CD4-positive, alpha-beta memory T cell (primary cell): ENCODE data around the gene PTGDR2. TPM values are rescaled to one million over a fixed set of nuclear protein-coding genes. Genes with fewer than 3 reads are reported as not detected.

ENCODE experiments used
- CTCF ChIA-PET: fragments of 350-600 bp; sonication (Branson Sonifier 250); formaldehyde crosslinking; loops from one replicate; lab custom pipeline; 2021; ENCODE audit warnings: inconsistent platforms; ENCODE audit not compliant: partially characterized antibody; lab: Charles Lee
- POLR2A ChIA-PET: fragments of 350-600 bp; sonication (Branson Sonifier 250); formaldehyde crosslinking; loops from one replicate; lab custom pipeline; 2021; ENCODE audit not compliant: partially characterized antibody; lab: Charles Lee
- DNase-seq, 5 donors: peaks; one replicate each; pipeline versions ENCODE4 v3.0.0 to v3.0.0-alpha.2; 2020 to 2022; ENCODE audit warnings: mixed read lengths in 1 of 5
- H3K27ac ChIP-seq: one replicate; pipeline ENCODE4 v1.7.0; 2013; ENCODE audit warnings: low read depth, low read length
- H3K27me3 ChIP-seq: 2 replicates; pipeline ENCODE4 v1.7.0; 2013; ENCODE audit warnings: mild to moderate bottlenecking, low read length, moderate library complexity; ENCODE audit not compliant: insufficient read depth
- H3K36me3 ChIP-seq: 2 replicates; pipeline ENCODE4 v1.7.0; 2013; ENCODE audit warnings: mild to moderate bottlenecking, low read length, moderate library complexity; ENCODE audit not compliant: insufficient read depth
- H3K4me1 ChIP-seq: 2 replicates; pipeline ENCODE4 v1.7.0; 2013; ENCODE audit warnings: mild to moderate bottlenecking, low read length, moderate library complexity; ENCODE audit not compliant: insufficient read depth
- H3K4me3 ChIP-seq, 2 donors: one replicate each; pipeline ENCODE4 v1.7.0; 2013; ENCODE audit warnings: low read length in 2 of 2, mild to moderate bottlenecking in 1 of 2
- H3K9me3 ChIP-seq, 2 donors: one replicate each; pipeline ENCODE4 v1.7.0; 2013; ENCODE audit warnings: low read length in 2 of 2, control low read depth in 1 of 2; ENCODE audit not compliant: control insufficient read depth in 1 of 2
- H3K27ac Mint-ChIP-seq, 7 donors: one replicate each; pipeline ENCODE4 v1.8.0; 2020 to 2021; ENCODE audit warnings: mixed read lengths in 7 of 7, mild to moderate bottlenecking in 6 of 7, inconsistent platforms in 3 of 7, moderate library complexity in 3 of 7
- H3K27me3 Mint-ChIP-seq, 2 donors: one replicate each; pipeline ENCODE4 v1.8.0; 2020 to 2021; ENCODE audit warnings: mixed read lengths in 2 of 2
- H3K36me3 Mint-ChIP-seq, 2 donors: one replicate each; pipeline ENCODE4 v1.8.0; 2020 to 2021; ENCODE audit warnings: mixed read lengths in 2 of 2, inconsistent platforms in 1 of 2, mild to moderate bottlenecking in 1 of 2
- H3K4me1 Mint-ChIP-seq, 4 donors: one replicate each; pipeline ENCODE4 v1.8.0; 2020 to 2021; ENCODE audit warnings: mixed read lengths in 4 of 4, mild to moderate bottlenecking in 1 of 4
- H3K4me3 Mint-ChIP-seq, 8 donors: one replicate each; pipeline ENCODE4 v1.8.0; 2020 to 2021; ENCODE audit warnings: mixed read lengths in 8 of 8, mild to moderate bottlenecking in 7 of 8, moderate library complexity in 6 of 8, inconsistent platforms in 3 of 8
- H3K9me3 Mint-ChIP-seq, 8 donors: one replicate each; pipeline ENCODE4 v1.8.0; 2020 to 2021; ENCODE audit warnings: mixed read lengths in 8 of 8, mild to moderate bottlenecking in 5 of 8, inconsistent platforms in 3 of 8, moderate library complexity in 1 of 8
- intact Hi-C: fragments of 100-400 bp; cut with micrococcal nuclease; formaldehyde crosslinking; loops from one replicate; pipeline ENCODE4 v1.15.1; 2023
- polyA plus RNA-seq, 2 donors: library from polyadenylated mRNA; unstranded; fragments of 300-500 nt; fragmentation: Illumina TruSeq; gene quantifications; one replicate each; pipeline ENCODE4 v1.2.3, GENCODE V29; 2021
- total RNA-seq, 2 experiments: library from RNA; stranded (reverse); gene quantifications; one replicate each; pipeline ENCODE4 v1.2.3, GENCODE V29; 2021

The PTGDR2 gene
- total and polyA plus RNA-seq, 4 experiments from 2014 or later: 1.9 to 3.6 (median 3.5) TPM

DNA sequence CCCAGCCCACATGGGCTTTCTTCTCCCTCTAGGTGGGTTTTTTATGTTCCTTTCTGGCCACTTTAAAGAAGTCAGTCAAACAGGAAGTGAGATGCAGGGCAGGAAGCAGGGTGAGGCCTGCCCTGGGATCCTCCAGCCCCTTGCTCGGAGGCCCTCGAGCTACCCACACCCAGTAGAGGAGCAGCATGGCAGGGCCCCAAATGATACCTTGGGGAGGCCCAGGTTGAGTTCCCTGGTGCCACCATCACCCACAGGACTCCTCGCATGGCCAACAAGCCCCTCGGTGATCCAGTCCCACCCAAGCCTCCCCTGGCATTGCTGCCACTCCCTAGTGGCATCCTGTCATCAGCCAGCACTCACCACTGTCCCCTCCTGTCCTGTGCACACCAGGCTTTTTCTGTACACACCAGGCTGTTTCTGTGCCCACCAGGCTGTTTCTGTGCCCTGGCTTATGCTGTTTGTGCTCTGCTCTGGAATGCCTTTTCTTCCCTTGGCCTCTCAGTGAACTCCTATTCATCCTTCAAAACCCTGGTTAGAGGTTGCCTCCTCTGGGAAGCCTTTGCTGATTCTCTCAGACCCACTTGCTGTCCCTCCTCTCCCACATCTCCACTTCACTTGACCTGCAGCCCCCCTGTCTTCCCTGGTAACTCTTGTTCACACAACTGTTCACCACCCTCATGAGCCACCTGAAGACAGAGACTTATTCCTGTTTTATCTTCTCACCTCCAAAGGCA, 3.1 kb upstream of the PTGDR2 start:
- DNase-seq: no peak
- no peak overlapping the region for H3K4me3 Mint-ChIP-seq
- ChIA-PET CTCF (no interaction called here), POLR2A (no interaction called here)
- no peaks in the 10 kb centered on the region for H3K9me3 Mint-ChIP-seq
- Histone ChIP-seq H3K27me3 (no peaks in the 10 kb centered on the region), H3K4me3 (no peak overlapping the region), H3K27ac (no peak overlapping the region), H3K36me3 (no peaks in the 10 kb centered on the region), H3K9me3 (no peaks in the 10 kb centered on the region), H3K4me1 (peaks cover 13% of the 10 kb centered on the region)
- H3K27me3 Mint-ChIP-seq: no peaks in the 10 kb centered on the region
- peak overlapping the region in 4 of 7 donors; percentile 24 to 85 (median 82) for H3K27ac Mint-ChIP-seq
- no peaks in the 10 kb centered on the region for H3K36me3 Mint-ChIP-seq
- intact Hi-C loops: no loop called here
- peaks cover 8 to 21% (median 16%) of the 10 kb centered on the region in 4 donors for H3K4me1 Mint-ChIP-seq

DNA sequence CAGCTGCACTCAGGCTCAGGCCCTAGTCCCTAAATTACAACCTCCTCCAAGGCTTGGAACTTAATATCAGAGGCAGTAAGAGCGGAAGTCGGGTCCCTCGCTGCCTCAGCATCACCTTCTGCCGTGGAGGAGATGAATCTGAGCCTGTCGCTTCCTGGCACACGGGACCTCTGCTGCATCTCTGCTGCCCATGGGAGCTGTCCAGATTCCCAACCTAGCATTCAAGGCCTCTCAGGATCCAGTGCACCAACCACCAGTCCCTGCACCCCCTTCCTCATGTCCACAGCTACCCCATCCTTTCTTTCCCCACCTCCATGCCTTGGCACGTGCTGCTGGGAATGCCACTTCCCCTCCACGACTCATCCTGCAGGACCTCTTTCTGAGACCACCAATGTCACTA, 2.5 kb upstream of the PTGDR2 start:
- Mint-ChIP-seq H3K27me3 (no peaks in the 10 kb centered on the region), H3K4me3 (peak overlapping the region in 1 of 8 donors; percentile 42), H3K36me3 (no peaks in the 10 kb centered on the region), H3K27ac (peak overlapping the region in 3 of 7 donors; percentile 30 to 85 (median 83)), H3K4me1 (peaks cover 8 to 21% (median 16%) of the 10 kb centered on the region in 4 donors), H3K9me3 (no peaks in the 10 kb centered on the region)
- H3K36me3 ChIP-seq: no peaks in the 10 kb centered on the region
- peaks cover 13% of the 10 kb centered on the region for H3K4me1 ChIP-seq
- no peak overlapping the region for H3K27ac ChIP-seq
- H3K27me3 ChIP-seq: no peaks in the 10 kb centered on the region
- no peak overlapping the region for H3K4me3 ChIP-seq
- intact Hi-C loops: no loop called here
- ChIA-PET POLR2A (no interaction called here), CTCF (no interaction called here)
- no peak for DNase-seq
- H3K9me3 ChIP-seq: no peaks in the 10 kb centered on the region

GRCh38 chr11:60857378-60858232, 1.9 kb upstream of the PTGDR2 start:
- intact Hi-C loops: no loop called here
- POLR2A ChIA-PET: no interaction called here
- Histone ChIP-seq H3K4me1 (peaks cover 13% of the 10 kb centered on the region), H3K9me3 (no peaks in the 10 kb centered on the region), H3K36me3 (no peaks in the 10 kb centered on the region), H3K27ac (no peak overlapping the region), H3K27me3 (no peaks in the 10 kb centered on the region), H3K4me3 (no peak overlapping the region)
- no peaks in the 10 kb centered on the region for H3K9me3 Mint-ChIP-seq
- CTCF ChIA-PET: interaction anchor here (1.4 kb wide), 1 partner anchor 27 kb away, joined by 4 read pairs; no protein-coding TSS in a partner anchor
- no peaks in the 10 kb centered on the region for H3K27me3 Mint-ChIP-seq
- DNase-seq: no peak
- H3K27ac Mint-ChIP-seq: peak overlapping the region in 2 of 7 donors; percentile 46 to 85
- peak overlapping the region in 1 of 8 donors; percentile 61 for H3K4me3 Mint-ChIP-seq
- H3K4me1 Mint-ChIP-seq: peaks cover 8 to 21% (median 17%) of the 10 kb centered on the region in 4 donors
- H3K36me3 Mint-ChIP-seq: peaks cover 0 to 2% of the 10 kb centered on the region in 2 donors

GRCh38 chr11:60854847-60855725, 664 bp downstream of the PTGDR2 start:
- H3K9me3 ChIP-seq: no peaks in the 10 kb centered on the region
- no peaks in the 10 kb centered on the region for H3K9me3 Mint-ChIP-seq
- H3K36me3 ChIP-seq: peaks cover 16% of the 10 kb centered on the region
- H3K4me1 ChIP-seq: peaks cover 13% of the 10 kb centered on the region
- POLR2A ChIA-PET: no interaction called here
- peaks cover 19 to 20% of the 10 kb centered on the region in 2 donors for H3K36me3 Mint-ChIP-seq
- H3K4me1 Mint-ChIP-seq: peaks cover 8 to 21% (median 17%) of the 10 kb centered on the region in 4 donors
- CTCF ChIA-PET: interaction anchor here (0.9 to 1.4 kb wide), 2 partner anchors 9 to 23 kb away, joined by 4 to 5 read pairs; no protein-coding TSS in a partner anchor
- H3K27ac ChIP-seq: no peak overlapping the region
- peak overlapping the region in 6 of 8 donors; percentile 64 to 91 (median 74) for H3K4me3 Mint-ChIP-seq
- intact Hi-C loops: no loop called here
- H3K27ac Mint-ChIP-seq: peak overlapping the region in 1 of 7 donors; percentile 79
- DNase-seq: no peak
- H3K4me3 ChIP-seq: no peak overlapping the region
- no peaks in the 10 kb centered on the region for H3K27me3 Mint-ChIP-seq
- no peaks in the 10 kb centered on the region for H3K27me3 ChIP-seq

DNA sequence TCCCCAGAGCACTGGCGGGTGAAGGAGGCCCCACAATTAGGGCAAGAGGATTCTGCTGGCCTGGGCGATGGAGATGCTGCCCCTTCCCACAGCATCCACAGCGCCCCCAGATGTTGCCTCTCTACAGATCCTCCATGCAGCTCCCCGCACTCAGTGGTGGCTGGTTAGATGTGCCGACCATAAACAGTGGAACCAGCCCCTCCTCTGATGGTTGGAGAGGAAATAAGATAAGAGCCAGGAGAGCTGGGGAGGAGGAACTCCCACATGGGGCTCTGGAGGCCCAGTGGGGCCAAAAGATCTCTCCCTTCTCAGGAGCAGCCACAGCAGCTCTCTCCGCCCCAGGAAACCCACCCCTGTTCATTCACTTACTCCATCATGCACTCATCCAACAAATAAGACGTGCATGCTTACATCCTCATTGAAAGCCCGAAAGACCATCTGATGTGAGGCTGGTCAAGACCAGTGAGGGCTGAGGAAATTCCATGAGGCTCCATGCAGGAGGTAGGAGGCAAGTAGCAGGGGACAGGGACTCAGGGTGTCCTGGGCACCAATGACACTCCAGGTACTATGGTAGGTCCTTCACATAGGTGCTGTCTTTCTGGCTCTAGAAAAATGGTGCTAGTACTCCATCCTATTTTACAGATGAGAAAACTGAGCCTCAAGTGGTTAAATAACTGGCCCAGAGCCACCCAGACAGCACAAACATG, 1.5 kb downstream of the PTGDR2 start:
- H3K4me1 ChIP-seq: peaks cover 13% of the 10 kb centered on the region
- ChIA-PET CTCF (no interaction called here), POLR2A (no interaction called here)
- H3K27me3 ChIP-seq: no peaks in the 10 kb centered on the region
- H3K36me3 Mint-ChIP-seq: peaks cover 24 to 26% of the 10 kb centered on the region in 2 donors
- DNase-seq: no peak
- H3K4me3 Mint-ChIP-seq: peak overlapping the region in 3 of 8 donors; percentile 29 to 91 (median 43)
- no peak overlapping the region for H3K27ac ChIP-seq
- peaks cover 19% of the 10 kb centered on the region for H3K36me3 ChIP-seq
- no peaks in the 10 kb centered on the region for H3K9me3 Mint-ChIP-seq
- no peaks in the 10 kb centered on the region for H3K27me3 Mint-ChIP-seq
- intact Hi-C loops: no loop called here
- no peaks in the 10 kb centered on the region for H3K9me3 ChIP-seq
- H3K4me3 ChIP-seq: no peak overlapping the region
- peaks cover 8 to 19% (median 16%) of the 10 kb centered on the region in 4 donors for H3K4me1 Mint-ChIP-seq
- no peak overlapping the region for H3K27ac Mint-ChIP-seq

DNA sequence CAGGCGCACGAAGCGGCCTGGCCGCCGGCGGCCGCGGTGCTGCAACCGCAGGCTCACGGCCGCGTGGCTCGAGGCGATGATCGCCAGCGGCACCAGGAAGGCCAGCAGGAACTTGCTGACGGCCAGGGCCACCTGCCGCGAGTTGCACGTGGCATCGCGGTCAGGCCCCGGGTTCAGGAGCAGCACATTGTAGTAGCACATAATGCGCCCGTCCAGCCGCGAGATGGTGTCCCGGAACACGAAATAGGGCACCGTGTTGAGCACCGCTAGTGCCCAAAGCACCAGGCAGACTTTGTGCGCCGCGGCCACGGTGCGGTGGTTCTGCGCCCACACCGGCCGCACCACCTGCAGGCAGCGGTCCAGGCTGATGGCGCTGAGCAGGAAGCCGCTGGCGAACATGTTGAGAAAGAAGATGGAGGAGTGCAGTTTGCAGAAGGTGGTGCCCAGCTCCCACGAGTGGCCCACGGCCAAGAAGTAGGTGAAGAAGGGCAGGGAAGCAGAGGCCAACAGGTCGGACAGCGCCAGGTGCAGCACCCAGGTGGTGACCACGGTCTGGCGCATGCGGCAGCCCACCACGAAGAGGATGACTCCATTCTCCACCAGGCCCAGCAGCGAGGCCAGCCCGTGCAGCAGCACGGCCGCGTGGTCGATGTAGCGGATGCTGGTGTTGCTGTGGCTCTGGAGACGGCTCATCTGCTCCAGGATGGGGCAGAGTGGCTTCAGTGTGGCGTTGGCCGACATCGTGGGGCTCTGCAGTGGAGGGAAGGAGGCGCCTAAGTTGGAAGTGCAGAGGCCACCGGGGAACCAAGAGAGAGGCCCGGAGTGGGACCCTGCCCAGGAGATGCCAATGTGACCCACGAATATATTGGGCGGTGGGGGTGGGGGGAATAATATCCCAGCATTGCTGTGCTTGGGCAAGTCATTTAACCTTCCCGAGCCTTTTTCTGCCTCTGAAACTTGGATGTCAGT, 2.5 kb downstream of the PTGDR2 start:
- Histone ChIP-seq H3K36me3 (peaks cover 19% of the 10 kb centered on the region), H3K4me1 (peaks cover 3% of the 10 kb centered on the region), H3K27ac (no peak overlapping the region), H3K9me3 (no peaks in the 10 kb centered on the region), H3K27me3 (no peaks in the 10 kb centered on the region), H3K4me3 (no peak overlapping the region)
- CTCF ChIA-PET: no interaction called here
- H3K9me3 Mint-ChIP-seq: no peaks in the 10 kb centered on the region
- H3K27ac Mint-ChIP-seq: no peak overlapping the region
- DNase-seq: no peak
- peaks cover under 1 to 9% (median 6%) of the 10 kb centered on the region in 4 donors for H3K4me1 Mint-ChIP-seq
- peak overlapping the region in 2 of 8 donors; percentile 60 to 91 for H3K4me3 Mint-ChIP-seq
- POLR2A ChIA-PET: no interaction called here
- H3K27me3 Mint-ChIP-seq: no peaks in the 10 kb centered on the region
- H3K36me3 Mint-ChIP-seq: peaks cover 32% of the 10 kb centered on the region in 2 donors
- intact Hi-C loops: no loop called here
